H9 (cell line): ENCODE measurements around the gene HECTD1. TPM values are rescaled to one million over a fixed set of nuclear protein-coding genes. Genes with fewer than 3 reads are reported as not detected.

Experiments used
- DNase-seq: peaks from one replicate; pipeline ENCODE4 v3.0.0-alpha.2; 2017
- H2AFZ ChIP-seq: one replicate; pipeline ENCODE4 v1.6.1; 2013; ENCODE audit warnings: mild to moderate bottlenecking, low read length, control low read depth, moderate library complexity
- H2AK5ac ChIP-seq: 2 replicates; pipeline ENCODE4 v1.6.1; 2013; ENCODE audit warnings: low read length, control low read depth, mixed read lengths; ENCODE audit not compliant: insufficient read length
- H2BK120ac ChIP-seq: one replicate; pipeline ENCODE4 v1.6.1; 2013; ENCODE audit warnings: low read depth, mild to moderate bottlenecking, low read length, control low read depth, inconsistent platforms; ENCODE audit not compliant: poor library complexity, severe bottlenecking
- H2BK12ac ChIP-seq: 2 replicates; pipeline ENCODE4 v1.6.1; 2013; ENCODE audit warnings: low read length, control low read depth, mixed read lengths, low read depth; ENCODE audit not compliant: insufficient read length
- H2BK15ac ChIP-seq: 2 replicates; pipeline ENCODE4 v1.6.1; 2013; ENCODE audit warnings: low read depth, low read length, control low read depth
- H2BK20ac ChIP-seq: one replicate; pipeline ENCODE4 v1.6.1; 2013; ENCODE audit warnings: low read depth, mild to moderate bottlenecking, low read length, control low read depth, inconsistent platforms; ENCODE audit not compliant: poor library complexity, severe bottlenecking
- H2BK5ac ChIP-seq: 2 replicates; pipeline ENCODE4 v1.6.1; 2013; ENCODE audit warnings: low read length, control low read depth, mixed read lengths; ENCODE audit not compliant: insufficient read length
- H3K14ac ChIP-seq: 2 replicates; pipeline ENCODE4 v1.6.1; 2013; ENCODE audit warnings: low read length, control low read depth; ENCODE audit not compliant: insufficient read depth
- H3K18ac ChIP-seq: 2 replicates; pipeline ENCODE4 v1.6.1; 2013; ENCODE audit warnings: low read depth, mild to moderate bottlenecking, mixed read lengths, low read length, control low read depth; ENCODE audit not compliant: insufficient read length
- H3K23ac ChIP-seq: 2 replicates; pipeline ENCODE4 v1.6.1; 2013; ENCODE audit warnings: low read length, control low read depth, mixed read lengths, low read depth; ENCODE audit not compliant: insufficient read length
- H3K23me2 ChIP-seq: 2 replicates; pipeline ENCODE4 v1.6.1; 2013; ENCODE audit warnings: low read depth, mild to moderate bottlenecking, mixed read lengths, low read length, control low read depth; ENCODE audit not compliant: insufficient read length, poor library complexity, severe bottlenecking
- H3K27ac ChIP-seq: 2 replicates; pipeline ENCODE4 v1.5.1; 2013; ENCODE audit warnings: low read length, control low read depth, mixed read lengths, low read depth; ENCODE audit not compliant: insufficient read length
- H3K27me3 ChIP-seq: 2 replicates; pipeline ENCODE4 v1.6.1; 2013; ENCODE audit warnings: low read length, control low read depth, inconsistent platforms; ENCODE audit not compliant: insufficient read depth
- H3K4ac ChIP-seq: 2 replicates; pipeline ENCODE4 v1.6.1; 2013; ENCODE audit warnings: low read depth, mild to moderate bottlenecking, control low read depth, inconsistent platforms, low read length, moderate library complexity
- H3K4me1 ChIP-seq: 2 replicates; pipeline ENCODE4 v1.6.1; 2013; ENCODE audit warnings: low read length, control low read depth, inconsistent platforms; ENCODE audit not compliant: insufficient read depth
- H3K4me2 ChIP-seq: 2 replicates; pipeline ENCODE4 v1.6.1; 2013; ENCODE audit warnings: low read length, control low read depth, mixed read lengths; ENCODE audit not compliant: insufficient read length, insufficient read depth
- H3K56ac ChIP-seq: 2 replicates; pipeline ENCODE4 v1.6.1; 2013; ENCODE audit warnings: low read depth, mild to moderate bottlenecking, mixed read lengths, low read length, control low read depth; ENCODE audit not compliant: insufficient read length
- H3K79me1 ChIP-seq: 2 replicates; pipeline ENCODE4 v1.6.1; 2013; ENCODE audit warnings: low read depth, mild to moderate bottlenecking, moderate library complexity, low read length, control low read depth, inconsistent platforms; ENCODE audit not compliant: insufficient read depth, poor library complexity, severe bottlenecking
- H3K79me2 ChIP-seq: 2 replicates; pipeline ENCODE4 v1.6.1; 2013; ENCODE audit warnings: low read length, control low read depth, inconsistent platforms; ENCODE audit not compliant: insufficient read depth
- H3K9ac ChIP-seq: 2 replicates; pipeline ENCODE4 v1.6.1; 2013; ENCODE audit warnings: low read length, control low read depth, mixed read lengths; ENCODE audit not compliant: insufficient read length; ENCODE audit errors: extremely low read depth
- H3K9me3 ChIP-seq: one replicate; pipeline ENCODE4 v1.6.1; 2013; ENCODE audit warnings: low read depth, low read length, inconsistent platforms; ENCODE audit not compliant: control insufficient read depth
- H3T11ph ChIP-seq: one replicate; pipeline ENCODE4 v1.6.1; 2013; ENCODE audit warnings: mild to moderate bottlenecking, low read length, control low read depth, inconsistent platforms
- H4K20me1 ChIP-seq: one replicate; pipeline ENCODE4 v1.6.1; 2013; ENCODE audit not compliant: control insufficient read depth, insufficient read length, insufficient read depth
- H4K5ac ChIP-seq: 2 replicates; pipeline ENCODE4 v1.6.1; 2013; ENCODE audit warnings: low read depth, mild to moderate bottlenecking, mixed read lengths, low read length, control low read depth; ENCODE audit not compliant: insufficient read length
- H4K8ac ChIP-seq: replicated peaks from 2 replicates; pipeline ENCODE4 v1.6.1; 2013; ENCODE audit warnings: low read length, control low read depth, mixed read lengths, low read depth; ENCODE audit not compliant: insufficient read length
- H4K91ac ChIP-seq: 2 replicates; pipeline ENCODE4 v1.6.1; 2013; ENCODE audit warnings: low read depth, mild to moderate bottlenecking, moderate library complexity, mixed read lengths, low read length, control low read depth; ENCODE audit not compliant: insufficient read length
- H3K27ac Mint-ChIP-seq, 3 experiments: 2 replicates in 2 of 3; 3 replicates in 1 of 3; pipeline ENCODE4 v1.8.0; 2020 to 2021; ENCODE audit warnings: mixed read lengths in 3 of 3, mild to moderate bottlenecking in 1 of 3, moderate library complexity in 1 of 3
- H3K27me3 Mint-ChIP-seq: 2 replicates; pipeline ENCODE4 v1.8.0; 2021; ENCODE audit warnings: low read depth, mild to moderate bottlenecking, moderate library complexity, mixed read lengths
- H3K36me3 Mint-ChIP-seq, 3 experiments: 2 replicates in 2 of 3; 3 replicates in 1 of 3; pipeline ENCODE4 v1.8.0; 2020 to 2021; ENCODE audit warnings: low read depth in 3 of 3, mixed read lengths in 3 of 3; ENCODE audit not compliant: insufficient read depth in 1 of 3
- H3K4me1 Mint-ChIP-seq, 2 experiments: 2 replicates each; pipeline ENCODE4 v1.8.0; 2020; ENCODE audit warnings: mixed read lengths in 2 of 2
- H3K4me3 Mint-ChIP-seq, 2 experiments: 2 replicates in 1 of 2; 3 replicates in 1 of 2; pipeline ENCODE4 v1.8.0; 2020 to 2021; ENCODE audit warnings: mild to moderate bottlenecking in 2 of 2, mixed read lengths in 2 of 2, moderate library complexity in 1 of 2
- H3K9me3 Mint-ChIP-seq, 2 experiments: 2 replicates in 1 of 2; 3 replicates in 1 of 2; pipeline ENCODE4 v1.8.0; 2020; ENCODE audit warnings: mild to moderate bottlenecking in 2 of 2, mixed read lengths in 2 of 2, moderate library complexity in 1 of 2
- total RNA-seq: library from RNA; stranded (reverse); gene quantifications from 2 replicates; pipeline ENCODE4 v1.2.1, GENCODE V29; 2021
- TF ChIP-seq, protein P1 (sequence below): fragments of 200-600 bp; sonication (generic); conservative IDR thresholded peaks from 3 replicates; pipeline ENCODE4 v1.8.0; 2021; ENCODE audit warnings: antibody characterized with exemption, mild to moderate bottlenecking

Gene HECTD1
- total RNA-seq, 1 experiment from 2014 or later = 135 TPM

GRCh38 chr14:31127690-31128089 lies 79.9 kb downstream of the HECTD1 start:
- Histone ChIP-seq H2AFZ (no peak overlapping the region), H3K56ac (no peak overlapping the region), H3K23me2 (no peaks in the 10 kb centered on the region), H2BK5ac (no peak overlapping the region), H3K9me3 (no peaks in the 10 kb centered on the region), H3K79me2 (no peaks in the 10 kb centered on the region), H3K79me1 (no peaks in the 10 kb centered on the region), H2BK12ac (no peak overlapping the region), H4K8ac (no peak overlapping the region), H3K4me1 (no peaks in the 10 kb centered on the region), H3K27me3 (no peaks in the 10 kb centered on the region), H3T11ph (no peak overlapping the region), H2BK15ac (no peak overlapping the region; the same call in 1 of the 2 replicates), H3K18ac (no peak overlapping the region), H4K5ac (no peak overlapping the region), H4K91ac (no peak overlapping the region), H2BK20ac (no peak overlapping the region), H3K4me2 (no peak overlapping the region), H3K14ac (no peak overlapping the region), H3K4ac (no peak overlapping the region), H3K23ac (no peak overlapping the region), H3K27ac (no peak overlapping the region), H3K9ac (no peak overlapping the region), H2AK5ac (no peak overlapping the region), H2BK120ac (no peak overlapping the region), H4K20me1 (no peaks in the 10 kb centered on the region)
- peaks cover 18 to 59% (median 30%) of the 10 kb centered on the region in 3 experiments; a peak in 6 of 7 replicates for H3K36me3 Mint-ChIP-seq
- H3K9me3 Mint-ChIP-seq = no peaks in the 10 kb centered on the region
- H3K27ac Mint-ChIP-seq = peak overlapping the region in 1 of 3 experiments; percentile 59; a peak in 1 of 7 replicates
- H3K4me1 Mint-ChIP-seq = peaks cover 28 to 34% of the 10 kb centered on the region in 2 experiments
- no peak overlapping the region for H3K4me3 Mint-ChIP-seq
- TF ChIP-seq, protein P1, sequence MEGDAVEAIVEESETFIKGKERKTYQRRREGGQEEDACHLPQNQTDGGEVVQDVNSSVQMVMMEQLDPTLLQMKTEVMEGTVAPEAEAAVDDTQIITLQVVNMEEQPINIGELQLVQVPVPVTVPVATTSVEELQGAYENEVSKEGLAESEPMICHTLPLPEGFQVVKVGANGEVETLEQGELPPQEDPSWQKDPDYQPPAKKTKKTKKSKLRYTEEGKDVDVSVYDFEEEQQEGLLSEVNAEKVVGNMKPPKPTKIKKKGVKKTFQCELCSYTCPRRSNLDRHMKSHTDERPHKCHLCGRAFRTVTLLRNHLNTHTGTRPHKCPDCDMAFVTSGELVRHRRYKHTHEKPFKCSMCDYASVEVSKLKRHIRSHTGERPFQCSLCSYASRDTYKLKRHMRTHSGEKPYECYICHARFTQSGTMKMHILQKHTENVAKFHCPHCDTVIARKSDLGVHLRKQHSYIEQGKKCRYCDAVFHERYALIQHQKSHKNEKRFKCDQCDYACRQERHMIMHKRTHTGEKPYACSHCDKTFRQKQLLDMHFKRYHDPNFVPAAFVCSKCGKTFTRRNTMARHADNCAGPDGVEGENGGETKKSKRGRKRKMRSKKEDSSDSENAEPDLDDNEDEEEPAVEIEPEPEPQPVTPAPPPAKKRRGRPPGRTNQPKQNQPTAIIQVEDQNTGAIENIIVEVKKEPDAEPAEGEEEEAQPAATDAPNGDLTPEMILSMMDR = no peak
- H3K27me3 Mint-ChIP-seq = no peaks in the 10 kb centered on the region
- no peak for DNase-seq
